Endodermal cell (in vitro differentiated cells): ENCODE measurements around the gene RALGAPA2. TPM values are rescaled to one million over a fixed set of nuclear protein-coding genes. Genes with fewer than 3 reads are reported as not detected.

Source experiments
- DNase-seq: peaks from one replicate; pipeline ENCODE4 v3.0.0-alpha.2; 2017
- H3K27ac ChIP-seq: 2 replicates; pipeline ENCODE4 v1.5.1; 2013; ENCODE audit warnings: mild to moderate bottlenecking, low read depth, low read length, moderate library complexity
- H3K27me3 ChIP-seq: 2 replicates; pipeline ENCODE4 v1.6.1; 2013; ENCODE audit warnings: mild to moderate bottlenecking, low read length, moderate library complexity; ENCODE audit not compliant: insufficient read depth, control insufficient read depth, poor library complexity, severe bottlenecking
- H3K36me3 ChIP-seq: 2 replicates; pipeline ENCODE4 v1.7.0; 2013; ENCODE audit warnings: mild to moderate bottlenecking, low read length, moderate library complexity; ENCODE audit not compliant: control insufficient read depth, insufficient read depth
- H3K4me1 ChIP-seq: one replicate; pipeline ENCODE4 v1.7.0; 2013; ENCODE audit warnings: low read length; ENCODE audit not compliant: control insufficient read depth, insufficient read depth
- H3K4me3 ChIP-seq: 2 replicates; pipeline ENCODE4 v1.5.1; 2013; ENCODE audit warnings: mild to moderate bottlenecking, low read length, moderate library complexity
- H3K9ac ChIP-seq: 2 replicates; pipeline ENCODE4 v1.6.1; 2013; ENCODE audit warnings: mild to moderate bottlenecking, low read length, moderate library complexity; ENCODE audit not compliant: poor library complexity, severe bottlenecking; ENCODE audit errors: extremely low read depth
- H3K9me3 ChIP-seq: 2 replicates; pipeline ENCODE4 v1.6.1; 2013; ENCODE audit warnings: mild to moderate bottlenecking, low read length, moderate library complexity; ENCODE audit not compliant: control insufficient read depth
- H3K27ac Mint-ChIP-seq: 2 replicates; pipeline ENCODE4 v1.8.0; 2020; ENCODE audit warnings: mixed read lengths
- H3K27me3 Mint-ChIP-seq: 2 replicates; pipeline ENCODE4 v1.8.0; 2021; ENCODE audit warnings: mild to moderate bottlenecking, mixed read lengths; ENCODE audit not compliant: insufficient read depth
- H3K36me3 Mint-ChIP-seq: 2 replicates; pipeline ENCODE4 v1.8.0; 2020; ENCODE audit warnings: low read depth, mixed read lengths
- H3K4me1 Mint-ChIP-seq: 2 replicates; pipeline ENCODE4 v1.8.0; 2020; ENCODE audit warnings: mixed read lengths
- H3K4me3 Mint-ChIP-seq: 2 replicates; pipeline ENCODE4 v1.8.0; 2020; ENCODE audit warnings: mild to moderate bottlenecking, moderate library complexity, mixed read lengths
- H3K9me3 Mint-ChIP-seq: 2 replicates; pipeline ENCODE4 v1.8.0; 2020; ENCODE audit warnings: mild to moderate bottlenecking, mixed read lengths
- CTCF ChIP-seq: fragments of 200-600 bp; sonication (generic); conservative IDR thresholded peaks from 2 replicates; pipeline ENCODE4 v1.5.0; 2021; ENCODE audit warnings: antibody characterized with exemption, mild to moderate bottlenecking
- WGBS, 2 experiments: methylation state at CpG; one replicate each; pipeline versions ENCODE4 v1.1.5 to v1.1.7; 2013; ENCODE audit warnings: missing lambda C conversion rate in 2 of 2, mixed read lengths in 1 of 2; ENCODE audit not compliant: insufficient coverage in 1 of 2, insufficient read length in 1 of 2; 5-methylcytosine and 5-hydroxymethylcytosine counted together
- total RNA-seq, 2 donors: library from RNA; stranded (reverse); fragmentation: NEBNext Ultra II Directional in 1 of 2; extraction: Animal tissue kit (Norgen Biotek cat#: 25700) in 1 of 2; gene quantifications; 2 replicates in 1 of 2; 3 replicates in 1 of 2; pipeline ENCODE4 v1.2.1, GENCODE V29; 2021

Gene RALGAPA2
- total RNA-seq, 2 donors from 2014 or later: 19.5 to 24.6 TPM

GRCh38 chr20:20709887-20710286 lies 2.6 kb downstream of the RALGAPA2 start:
- Histone ChIP-seq H3K36me3 (no peaks in the 10 kb centered on the region), H3K27ac (no peak overlapping the region), H3K9me3 (no peaks in the 10 kb centered on the region), H3K4me3 (no peak overlapping the region), H3K27me3 (no peaks in the 10 kb centered on the region), H3K4me1 (peaks cover 3% of the 10 kb centered on the region), H3K9ac (no peak overlapping the region)
- 90% methylated on average over 3 of the region's 3 CpGs; no CpG with 5 or more reads in 1 of the 2 experiments for WGBS, 2 experiments
- no peaks in the 10 kb centered on the region for H3K9me3 Mint-ChIP-seq
- peaks cover 15% of the 10 kb centered on the region for H3K27me3 Mint-ChIP-seq
- no peaks in the 10 kb centered on the region for H3K36me3 Mint-ChIP-seq
- no peak for DNase-seq
- no peak for TF ChIP-seq CTCF
- H3K4me1 Mint-ChIP-seq: peaks cover 22% of the 10 kb centered on the region
- no peak overlapping the region for H3K27ac Mint-ChIP-seq
- no peak overlapping the region for H3K4me3 Mint-ChIP-seq

GRCh38 chr20:20706285-20706684 lies 6.2 kb downstream of the RALGAPA2 start:
- H3K27me3 Mint-ChIP-seq: no peaks in the 10 kb centered on the region
- Histone ChIP-seq H3K4me3 (no peak overlapping the region), H3K27me3 (no peaks in the 10 kb centered on the region), H3K9me3 (no peaks in the 10 kb centered on the region), H3K27ac (no peak overlapping the region), H3K36me3 (no peaks in the 10 kb centered on the region), H3K9ac (no peak overlapping the region), H3K4me1 (peaks cover 3% of the 10 kb centered on the region)
- DNase-seq: no peak
- H3K27ac Mint-ChIP-seq: no peak overlapping the region
- peaks cover 14% of the 10 kb centered on the region for H3K4me1 Mint-ChIP-seq
- no peak for TF ChIP-seq CTCF
- H3K9me3 Mint-ChIP-seq: no peaks in the 10 kb centered on the region
- H3K36me3 Mint-ChIP-seq: no peaks in the 10 kb centered on the region
- H3K4me3 Mint-ChIP-seq: no peak overlapping the region
- WGBS, 2 experiments: 85 to 97% methylated on average over 4 to 6 of the region's 6 CpGs

- Histone ChIP-seq H3K4me3 (no peak overlapping the region), H3K9me3 (no peaks in the 10 kb centered on the region), H3K4me1 (no peaks in the 10 kb centered on the region), H3K27me3 (no peaks in the 10 kb centered on the region), H3K27ac (no peak overlapping the region), H3K9ac (no peak overlapping the region), H3K36me3 (no peaks in the 10 kb centered on the region)
- 88 to 90% methylated on average over 7 of the region's 7 CpGs for WGBS, 2 experiments
- DNase-seq: no peak
- no peaks in the 10 kb centered on the region for H3K36me3 Mint-ChIP-seq
- peaks cover 3% of the 10 kb centered on the region for H3K4me1 Mint-ChIP-seq
- no peak overlapping the region for H3K4me3 Mint-ChIP-seq
- no peak overlapping the region for H3K27ac Mint-ChIP-seq
- H3K27me3 Mint-ChIP-seq: no peaks in the 10 kb centered on the region
- TF ChIP-seq CTCF: no peak
- no peaks in the 10 kb centered on the region for H3K9me3 Mint-ChIP-seq
Measured at GRCh38 chr20:20702330-20703245, 9.9 kb downstream of the RALGAPA2 start.
